HEK293 (cell line): Measurements from ENCODE around the gene STK38.

ENCODE experiments used
- BCL11B ChIP-seq: fragments of 450-650 bp; formaldehyde crosslinking; IDR thresholded peaks from 2 replicates; pipeline ENCODE4 v1.5.1; 2016; ENCODE audit warnings: low read depth, missing biosample characterization, missing genetic modification characterization
- FEZF1 ChIP-seq: fragments of 450-650 bp; formaldehyde crosslinking; IDR thresholded peaks from 2 replicates; pipeline ENCODE4 v1.5.1; 2016; ENCODE audit warnings: missing biosample characterization, missing genetic modification characterization
- GLI4 ChIP-seq: fragments of 450-650 bp; formaldehyde crosslinking; IDR thresholded peaks from 2 replicates; pipeline ENCODE4 v1.5.1; 2016; ENCODE audit warnings: missing biosample characterization, missing genetic modification characterization
- MZF1 ChIP-seq: fragments of 450-650 bp; formaldehyde crosslinking; IDR thresholded peaks from 2 replicates; pipeline ENCODE4 v1.5.1; 2017; ENCODE audit warnings: missing biosample characterization, missing genetic modification characterization, borderline replicate concordance
- OSR2 ChIP-seq: fragments of 450-650 bp; formaldehyde crosslinking; IDR thresholded peaks from 2 replicates; pipeline ENCODE4 v1.5.1; 2016; ENCODE audit warnings: missing biosample characterization, missing genetic modification characterization
- ZBTB20 ChIP-seq: fragments of 450-650 bp; formaldehyde crosslinking; IDR thresholded peaks from 2 replicates; pipeline ENCODE4 v1.5.1; 2016; ENCODE audit warnings: missing biosample characterization, missing genetic modification characterization
- ZNF223 ChIP-seq: fragments of 450-650 bp; formaldehyde crosslinking; IDR thresholded peaks from 2 replicates; pipeline ENCODE4 v1.5.1; 2016; ENCODE audit warnings: missing biosample characterization, missing genetic modification characterization
- ZNF24 ChIP-seq: fragments of 450-650 bp; formaldehyde crosslinking; IDR thresholded peaks from 2 replicates; pipeline ENCODE4 v1.5.1; 2016; ENCODE audit warnings: missing biosample characterization, missing genetic modification characterization
- ZNF335 ChIP-seq: fragments of 450-650 bp; formaldehyde crosslinking; conservative IDR thresholded peaks from 2 replicates; pipeline ENCODE4 v1.5.1; 2016; ENCODE audit warnings: missing biosample characterization, missing genetic modification characterization
- ZNF529 ChIP-seq: fragments of 450-650 bp; formaldehyde crosslinking; IDR thresholded peaks from 2 replicates; pipeline ENCODE4 v1.5.1; 2017; ENCODE audit warnings: missing genetic modification characterization, missing biosample characterization; ENCODE audit not compliant: insufficient replicate concordance
- TF ChIP-seq, protein P1 (sequence below): fragments of 450-650 bp; formaldehyde crosslinking; IDR thresholded peaks from 2 replicates; pipeline ENCODE4 v1.5.1; 2017; ENCODE audit warnings: missing biosample characterization, missing genetic modification characterization
- TF ChIP-seq, protein P2 (sequence below): fragments of 450-650 bp; formaldehyde crosslinking; IDR thresholded peaks from 2 replicates; pipeline ENCODE4 v1.5.1; 2016; ENCODE audit warnings: missing biosample characterization, missing genetic modification characterization
- TF ChIP-seq, protein P3 (sequence below): fragments of 450-650 bp; IDR thresholded peaks from 2 replicates; pipeline ENCODE4 v1.5.1; 2018; ENCODE audit warnings: missing biosample characterization, missing genetic modification characterization
- TF ChIP-seq, protein P4 (sequence below): fragments of 450-650 bp; formaldehyde crosslinking; IDR thresholded peaks from 2 replicates; pipeline ENCODE4 v1.5.1; 2016; ENCODE audit warnings: missing biosample characterization, missing genetic modification characterization
- TF ChIP-seq, protein P5 (sequence below): fragments of 450-650 bp; formaldehyde crosslinking; IDR thresholded peaks from 2 replicates; pipeline ENCODE4 v1.5.1; 2016; ENCODE audit warnings: missing biosample characterization, missing genetic modification characterization, borderline replicate concordance
- TF ChIP-seq, protein P6 (sequence below): fragments of 450-650 bp; formaldehyde crosslinking; conservative IDR thresholded peaks from 2 replicates; pipeline ENCODE4 v1.5.1; 2016; ENCODE audit warnings: low read depth, missing biosample characterization, missing genetic modification characterization
- TF ChIP-seq, protein P7 (sequence below): fragments of 450-650 bp; formaldehyde crosslinking; IDR thresholded peaks from 2 replicates; pipeline ENCODE4 v1.5.1; 2016; ENCODE audit warnings: missing biosample characterization, missing genetic modification characterization
- TF ChIP-seq, protein P8 (sequence below): fragments of 450-650 bp; formaldehyde crosslinking; IDR thresholded peaks from 2 replicates; pipeline ENCODE4 v1.5.1; 2017; ENCODE audit warnings: missing biosample characterization, missing genetic modification characterization
- TF ChIP-seq, protein P9 (sequence below): fragments of 450-650 bp; formaldehyde crosslinking; IDR thresholded peaks from 2 replicates; pipeline ENCODE4 v1.5.1; 2016; ENCODE audit warnings: missing biosample characterization, missing genetic modification characterization
- TF ChIP-seq, protein P10 (sequence below): fragments of 450-650 bp; formaldehyde crosslinking; IDR thresholded peaks from 2 replicates; pipeline ENCODE4 v1.5.1; 2016; ENCODE audit warnings: missing biosample characterization, missing genetic modification characterization

The STK38 gene

DNA sequence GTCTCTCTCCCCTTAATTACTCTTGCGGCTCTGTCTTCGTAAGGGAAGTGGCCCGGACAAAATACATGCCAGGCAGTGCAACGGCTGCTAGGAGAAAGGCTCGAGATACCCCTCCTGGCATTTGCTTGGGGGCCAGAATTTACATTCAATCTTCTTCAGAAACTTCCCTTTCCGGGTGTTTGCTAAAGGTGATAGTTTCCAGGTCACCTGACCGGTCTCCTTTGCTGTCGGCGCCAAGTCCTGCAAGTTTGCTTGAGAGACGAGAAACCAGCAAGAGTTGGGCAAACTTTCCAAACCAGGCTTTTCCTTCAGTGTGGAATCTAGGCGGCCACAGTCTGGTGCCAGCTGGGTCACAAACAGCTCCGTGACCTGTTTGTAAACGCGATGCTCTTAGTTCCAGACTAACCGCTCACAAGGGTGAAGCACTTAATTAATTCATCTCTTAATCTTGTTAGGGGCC lies 46.3 kb upstream of the STK38 start (continued):
- TF ChIP-seq, protein P1, sequence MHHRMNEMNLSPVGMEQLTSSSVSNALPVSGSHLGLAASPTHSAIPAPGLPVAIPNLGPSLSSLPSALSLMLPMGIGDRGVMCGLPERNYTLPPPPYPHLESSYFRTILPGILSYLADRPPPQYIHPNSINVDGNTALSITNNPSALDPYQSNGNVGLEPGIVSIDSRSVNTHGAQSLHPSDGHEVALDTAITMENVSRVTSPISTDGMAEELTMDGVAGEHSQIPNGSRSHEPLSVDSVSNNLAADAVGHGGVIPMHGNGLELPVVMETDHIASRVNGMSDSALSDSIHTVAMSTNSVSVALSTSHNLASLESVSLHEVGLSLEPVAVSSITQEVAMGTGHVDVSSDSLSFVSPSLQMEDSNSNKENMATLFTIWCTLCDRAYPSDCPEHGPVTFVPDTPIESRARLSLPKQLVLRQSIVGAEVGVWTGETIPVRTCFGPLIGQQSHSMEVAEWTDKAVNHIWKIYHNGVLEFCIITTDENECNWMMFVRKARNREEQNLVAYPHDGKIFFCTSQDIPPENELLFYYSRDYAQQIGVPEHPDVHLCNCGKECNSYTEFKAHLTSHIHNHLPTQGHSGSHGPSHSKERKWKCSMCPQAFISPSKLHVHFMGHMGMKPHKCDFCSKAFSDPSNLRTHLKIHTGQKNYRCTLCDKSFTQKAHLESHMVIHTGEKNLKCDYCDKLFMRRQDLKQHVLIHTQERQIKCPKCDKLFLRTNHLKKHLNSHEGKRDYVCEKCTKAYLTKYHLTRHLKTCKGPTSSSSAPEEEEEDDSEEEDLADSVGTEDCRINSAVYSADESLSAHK (tag by site-specific recombination): peak; percentile 99
- TF ChIP-seq, protein P2, sequence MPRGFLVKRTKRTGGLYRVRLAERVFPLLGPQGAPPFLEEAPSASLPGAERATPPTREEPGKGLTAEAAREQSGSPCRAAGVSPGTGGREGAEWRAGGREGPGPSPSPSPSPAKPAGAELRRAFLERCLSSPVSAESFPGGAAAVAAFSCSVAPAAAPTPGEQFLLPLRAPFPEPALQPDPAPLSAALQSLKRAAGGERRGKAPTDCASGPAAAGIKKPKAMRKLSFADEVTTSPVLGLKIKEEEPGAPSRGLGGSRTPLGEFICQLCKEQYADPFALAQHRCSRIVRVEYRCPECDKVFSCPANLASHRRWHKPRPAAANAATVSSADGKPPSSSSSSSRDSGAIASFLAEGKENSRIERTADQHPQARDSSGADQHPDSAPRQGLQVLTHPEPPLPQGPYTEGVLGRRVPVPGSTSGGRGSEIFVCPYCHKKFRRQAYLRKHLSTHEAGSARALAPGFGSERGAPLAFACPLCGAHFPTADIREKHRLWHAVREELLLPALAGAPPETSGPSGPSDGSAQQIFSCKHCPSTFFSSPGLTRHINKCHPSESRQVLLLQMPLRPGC (tag by site-specific recombination): no peak
- TF ChIP-seq ZBTB20: 0 out of 2 replicates have a peak, but pooled peaks have one; percentile 39
- peak; percentile 62 for TF ChIP-seq ZNF335 (tag by site-specific recombination)
- no peak for TF ChIP-seq OSR2 (tag by site-specific recombination)
- TF ChIP-seq MZF1 (tag by site-specific recombination): no peak
- TF ChIP-seq, protein P3, sequence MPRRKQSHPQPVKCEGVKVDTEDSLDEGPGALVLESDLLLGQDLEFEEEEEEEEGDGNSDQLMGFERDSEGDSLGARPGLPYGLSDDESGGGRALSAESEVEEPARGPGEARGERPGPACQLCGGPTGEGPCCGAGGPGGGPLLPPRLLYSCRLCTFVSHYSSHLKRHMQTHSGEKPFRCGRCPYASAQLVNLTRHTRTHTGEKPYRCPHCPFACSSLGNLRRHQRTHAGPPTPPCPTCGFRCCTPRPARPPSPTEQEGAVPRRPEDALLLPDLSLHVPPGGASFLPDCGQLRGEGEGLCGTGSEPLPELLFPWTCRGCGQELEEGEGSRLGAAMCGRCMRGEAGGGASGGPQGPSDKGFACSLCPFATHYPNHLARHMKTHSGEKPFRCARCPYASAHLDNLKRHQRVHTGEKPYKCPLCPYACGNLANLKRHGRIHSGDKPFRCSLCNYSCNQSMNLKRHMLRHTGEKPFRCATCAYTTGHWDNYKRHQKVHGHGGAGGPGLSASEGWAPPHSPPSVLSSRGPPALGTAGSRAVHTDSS: no peak
- TF ChIP-seq ZNF24 (tag by site-specific recombination): no peak
- no peak for TF ChIP-seq ZNF529 (tag by site-specific recombination)
- TF ChIP-seq, protein P4, sequence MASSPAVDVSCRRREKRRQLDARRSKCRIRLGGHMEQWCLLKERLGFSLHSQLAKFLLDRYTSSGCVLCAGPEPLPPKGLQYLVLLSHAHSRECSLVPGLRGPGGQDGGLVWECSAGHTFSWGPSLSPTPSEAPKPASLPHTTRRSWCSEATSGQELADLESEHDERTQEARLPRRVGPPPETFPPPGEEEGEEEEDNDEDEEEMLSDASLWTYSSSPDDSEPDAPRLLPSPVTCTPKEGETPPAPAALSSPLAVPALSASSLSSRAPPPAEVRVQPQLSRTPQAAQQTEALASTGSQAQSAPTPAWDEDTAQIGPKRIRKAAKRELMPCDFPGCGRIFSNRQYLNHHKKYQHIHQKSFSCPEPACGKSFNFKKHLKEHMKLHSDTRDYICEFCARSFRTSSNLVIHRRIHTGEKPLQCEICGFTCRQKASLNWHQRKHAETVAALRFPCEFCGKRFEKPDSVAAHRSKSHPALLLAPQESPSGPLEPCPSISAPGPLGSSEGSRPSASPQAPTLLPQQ (tag by site-specific recombination): no peak
- TF ChIP-seq, protein P5, sequence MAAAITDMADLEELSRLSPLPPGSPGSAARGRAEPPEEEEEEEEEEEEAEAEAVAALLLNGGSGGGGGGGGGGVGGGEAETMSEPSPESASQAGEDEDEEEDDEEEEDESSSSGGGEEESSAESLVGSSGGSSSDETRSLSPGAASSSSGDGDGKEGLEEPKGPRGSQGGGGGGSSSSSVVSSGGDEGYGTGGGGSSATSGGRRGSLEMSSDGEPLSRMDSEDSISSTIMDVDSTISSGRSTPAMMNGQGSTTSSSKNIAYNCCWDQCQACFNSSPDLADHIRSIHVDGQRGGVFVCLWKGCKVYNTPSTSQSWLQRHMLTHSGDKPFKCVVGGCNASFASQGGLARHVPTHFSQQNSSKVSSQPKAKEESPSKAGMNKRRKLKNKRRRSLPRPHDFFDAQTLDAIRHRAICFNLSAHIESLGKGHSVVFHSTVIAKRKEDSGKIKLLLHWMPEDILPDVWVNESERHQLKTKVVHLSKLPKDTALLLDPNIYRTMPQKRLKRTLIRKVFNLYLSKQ (tag by site-specific recombination): no peak
- no peak for TF ChIP-seq BCL11B (tag by site-specific recombination)
- no peak for TF ChIP-seq GLI4 (tag by site-specific recombination)
- no peak for TF ChIP-seq ZNF223 (tag by site-specific recombination)
- TF ChIP-seq, protein P6, sequence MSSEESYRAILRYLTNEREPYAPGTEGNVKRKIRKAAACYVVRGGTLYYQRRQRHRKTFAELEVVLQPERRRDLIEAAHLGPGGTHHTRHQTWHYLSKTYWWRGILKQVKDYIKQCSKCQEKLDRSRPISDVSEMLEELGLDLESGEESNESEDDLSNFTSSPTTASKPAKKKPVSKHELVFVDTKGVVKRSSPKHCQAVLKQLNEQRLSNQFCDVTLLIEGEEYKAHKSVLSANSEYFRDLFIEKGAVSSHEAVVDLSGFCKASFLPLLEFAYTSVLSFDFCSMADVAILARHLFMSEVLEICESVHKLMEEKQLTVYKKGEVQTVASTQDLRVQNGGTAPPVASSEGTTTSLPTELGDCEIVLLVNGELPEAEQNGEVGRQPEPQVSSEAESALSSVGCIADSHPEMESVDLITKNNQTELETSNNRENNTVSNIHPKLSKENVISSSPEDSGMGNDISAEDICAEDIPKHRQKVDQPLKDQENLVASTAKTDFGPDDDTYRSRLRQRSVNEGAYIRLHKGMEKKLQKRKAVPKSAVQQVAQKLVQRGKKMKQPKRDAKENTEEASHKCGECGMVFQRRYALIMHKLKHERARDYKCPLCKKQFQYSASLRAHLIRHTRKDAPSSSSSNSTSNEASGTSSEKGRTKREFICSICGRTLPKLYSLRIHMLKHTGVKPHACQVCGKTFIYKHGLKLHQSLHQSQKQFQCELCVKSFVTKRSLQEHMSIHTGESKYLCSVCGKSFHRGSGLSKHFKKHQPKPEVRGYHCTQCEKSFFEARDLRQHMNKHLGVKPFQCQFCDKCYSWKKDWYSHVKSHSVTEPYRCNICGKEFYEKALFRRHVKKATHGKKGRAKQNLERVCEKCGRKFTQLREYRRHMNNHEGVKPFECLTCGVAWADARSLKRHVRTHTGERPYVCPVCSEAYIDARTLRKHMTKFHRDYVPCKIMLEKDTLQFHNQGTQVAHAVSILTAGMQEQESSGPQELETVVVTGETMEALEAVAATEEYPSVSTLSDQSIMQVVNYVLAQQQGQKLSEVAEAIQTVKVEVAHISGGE: no peak
- TF ChIP-seq, protein P7, sequence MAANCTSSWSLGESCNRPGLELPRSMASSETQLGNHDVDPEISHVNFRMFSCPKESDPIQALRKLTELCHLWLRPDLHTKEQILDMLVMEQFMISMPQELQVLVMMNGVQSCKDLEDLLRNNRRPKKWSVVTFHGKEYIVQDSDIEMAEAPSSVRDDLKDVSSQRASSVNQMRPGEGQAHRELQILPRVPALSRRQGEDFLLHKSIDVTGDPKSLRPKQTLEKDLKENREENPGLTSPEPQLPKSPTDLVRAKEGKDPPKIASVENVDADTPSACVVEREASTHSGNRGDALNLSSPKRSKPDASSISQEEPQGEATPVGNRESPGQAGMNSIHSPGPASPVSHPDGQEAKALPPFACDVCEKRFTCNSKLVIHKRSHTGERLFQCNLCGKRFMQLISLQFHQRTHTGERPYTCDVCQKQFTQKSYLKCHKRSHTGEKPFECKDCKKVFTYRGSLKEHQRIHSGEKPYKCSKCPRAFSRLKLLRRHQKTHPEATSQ (tag by site-specific recombination): no peak
- TF ChIP-seq, protein P8, sequence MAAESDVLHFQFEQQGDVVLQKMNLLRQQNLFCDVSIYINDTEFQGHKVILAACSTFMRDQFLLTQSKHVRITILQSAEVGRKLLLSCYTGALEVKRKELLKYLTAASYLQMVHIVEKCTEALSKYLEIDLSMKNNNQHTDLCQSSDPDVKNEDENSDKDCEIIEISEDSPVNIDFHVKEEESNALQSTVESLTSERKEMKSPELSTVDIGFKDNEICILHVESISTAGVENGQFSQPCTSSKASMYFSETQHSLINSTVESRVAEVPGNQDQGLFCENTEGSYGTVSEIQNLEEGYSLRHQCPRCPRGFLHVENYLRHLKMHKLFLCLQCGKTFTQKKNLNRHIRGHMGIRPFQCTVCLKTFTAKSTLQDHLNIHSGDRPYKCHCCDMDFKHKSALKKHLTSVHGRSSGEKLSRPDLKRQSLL (tag by site-specific recombination): no peak
- TF ChIP-seq FEZF1 (tag by site-specific recombination): no peak
- TF ChIP-seq, protein P9, sequence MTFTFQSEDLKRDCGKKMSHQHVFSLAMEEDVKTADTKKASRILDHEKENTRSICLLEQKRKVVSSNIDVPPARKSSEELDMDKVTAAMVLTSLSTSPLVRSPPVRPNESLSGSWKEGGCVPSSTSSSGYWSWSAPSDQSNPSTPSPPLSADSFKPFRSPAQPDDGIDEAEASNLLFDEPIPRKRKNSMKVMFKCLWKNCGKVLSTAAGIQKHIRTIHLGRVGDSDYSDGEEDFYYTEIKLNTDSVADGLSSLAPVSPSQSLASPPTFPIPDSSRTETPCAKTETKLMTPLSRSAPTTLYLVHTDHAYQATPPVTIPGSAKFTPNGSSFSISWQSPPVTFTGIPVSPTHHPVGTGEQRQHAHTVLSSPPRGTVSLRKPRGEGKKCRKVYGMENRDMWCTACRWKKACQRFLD (tag by site-specific recombination): no peak
- TF ChIP-seq, protein P10, sequence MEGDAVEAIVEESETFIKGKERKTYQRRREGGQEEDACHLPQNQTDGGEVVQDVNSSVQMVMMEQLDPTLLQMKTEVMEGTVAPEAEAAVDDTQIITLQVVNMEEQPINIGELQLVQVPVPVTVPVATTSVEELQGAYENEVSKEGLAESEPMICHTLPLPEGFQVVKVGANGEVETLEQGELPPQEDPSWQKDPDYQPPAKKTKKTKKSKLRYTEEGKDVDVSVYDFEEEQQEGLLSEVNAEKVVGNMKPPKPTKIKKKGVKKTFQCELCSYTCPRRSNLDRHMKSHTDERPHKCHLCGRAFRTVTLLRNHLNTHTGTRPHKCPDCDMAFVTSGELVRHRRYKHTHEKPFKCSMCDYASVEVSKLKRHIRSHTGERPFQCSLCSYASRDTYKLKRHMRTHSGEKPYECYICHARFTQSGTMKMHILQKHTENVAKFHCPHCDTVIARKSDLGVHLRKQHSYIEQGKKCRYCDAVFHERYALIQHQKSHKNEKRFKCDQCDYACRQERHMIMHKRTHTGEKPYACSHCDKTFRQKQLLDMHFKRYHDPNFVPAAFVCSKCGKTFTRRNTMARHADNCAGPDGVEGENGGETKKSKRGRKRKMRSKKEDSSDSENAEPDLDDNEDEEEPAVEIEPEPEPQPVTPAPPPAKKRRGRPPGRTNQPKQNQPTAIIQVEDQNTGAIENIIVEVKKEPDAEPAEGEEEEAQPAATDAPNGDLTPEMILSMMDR (tag by site-specific recombination): no peak
